ENCODE results near the gene KHDC1.
"Not testable (repeated sequence)": the region's sequence is repeated elsewhere in the genome, so short reads cannot be mapped to it uniquely, and the experiment has no call there.

The KHDC1 gene, protein sequence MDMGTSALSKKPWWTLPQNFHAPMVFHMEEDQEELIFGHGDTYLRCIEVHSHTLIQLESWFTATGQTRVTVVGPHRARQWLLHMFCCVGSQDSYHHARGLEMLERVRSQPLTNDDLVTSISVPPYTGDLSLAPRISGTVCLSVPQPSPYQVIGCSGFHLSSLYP

DNA sequence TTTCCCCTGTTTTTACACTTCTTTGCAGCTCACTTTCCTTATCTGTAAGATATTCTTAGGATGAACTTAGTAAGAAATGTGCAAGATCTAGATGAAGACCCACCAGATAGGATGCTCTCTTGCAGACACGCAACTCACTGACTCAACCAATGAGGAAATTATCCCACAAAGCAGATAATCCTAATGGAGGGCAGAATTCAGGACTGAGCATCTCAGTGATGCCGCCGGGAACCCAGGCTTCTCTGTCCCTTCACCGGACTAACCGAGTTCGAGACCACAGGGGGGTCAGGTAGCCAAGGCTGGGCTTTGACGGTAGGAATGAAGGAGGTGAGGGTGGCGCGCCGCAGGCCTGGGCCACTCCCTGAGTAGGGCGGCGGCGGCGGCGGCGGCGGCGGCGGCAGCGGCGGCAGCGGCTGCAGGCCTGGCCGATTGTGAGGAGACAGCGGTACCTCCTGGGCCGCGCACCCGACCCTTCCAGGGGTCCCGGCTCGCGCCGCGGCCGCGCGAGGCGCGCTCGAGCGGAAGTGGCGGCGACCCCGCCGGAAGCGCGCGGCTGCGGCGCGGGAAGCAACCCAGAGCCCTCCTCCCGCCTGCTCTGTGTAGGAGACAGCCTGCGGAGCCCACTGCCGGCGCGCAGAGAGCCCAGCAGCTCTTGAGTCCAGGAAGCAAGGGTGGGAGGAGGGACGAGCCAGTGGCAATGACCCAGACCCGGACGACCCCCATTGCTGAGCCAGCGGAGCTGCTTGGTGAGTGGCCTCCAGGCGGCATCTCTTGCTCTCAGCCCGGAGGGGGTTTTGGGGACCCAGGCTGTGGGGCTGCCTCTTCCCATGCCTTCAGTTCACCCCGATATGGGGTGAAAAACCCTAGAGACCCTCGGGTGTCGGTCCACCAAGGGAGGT lies at the start of gene KHDC1:
Gene KHDC1 (minus strand): TSS at position 526 of the 899 bp plus-strand sequence. CDS start 20,679 bp downstream, outside the sequence.
- no peaks in the 10 kb centered on the region for H3K36me3 ChIP-seq
- intact Hi-C loops (cut with DNase I; ENCODE audit: low total_unique reads), result no loop called here
- H3K27me3 ChIP-seq, result no peaks in the 10 kb centered on the region
- peaks cover 0 to 14% (median 8%) of the 10 kb centered on the region in 4 donors for H3K4me1 ChIP-seq
- DNase-seq, result peak in 1 of 2 donors; percentile 66
- no peaks in the 10 kb centered on the region for H3K9me3 ChIP-seq
- H3K27ac ChIP-seq, result peak within 1 kb of the TSS; percentile 69
- peak within 1 kb of the TSS; percentile 74 to 77 for H3K4me3 ChIP-seq
- TF ChIP-seq, protein P1, sequence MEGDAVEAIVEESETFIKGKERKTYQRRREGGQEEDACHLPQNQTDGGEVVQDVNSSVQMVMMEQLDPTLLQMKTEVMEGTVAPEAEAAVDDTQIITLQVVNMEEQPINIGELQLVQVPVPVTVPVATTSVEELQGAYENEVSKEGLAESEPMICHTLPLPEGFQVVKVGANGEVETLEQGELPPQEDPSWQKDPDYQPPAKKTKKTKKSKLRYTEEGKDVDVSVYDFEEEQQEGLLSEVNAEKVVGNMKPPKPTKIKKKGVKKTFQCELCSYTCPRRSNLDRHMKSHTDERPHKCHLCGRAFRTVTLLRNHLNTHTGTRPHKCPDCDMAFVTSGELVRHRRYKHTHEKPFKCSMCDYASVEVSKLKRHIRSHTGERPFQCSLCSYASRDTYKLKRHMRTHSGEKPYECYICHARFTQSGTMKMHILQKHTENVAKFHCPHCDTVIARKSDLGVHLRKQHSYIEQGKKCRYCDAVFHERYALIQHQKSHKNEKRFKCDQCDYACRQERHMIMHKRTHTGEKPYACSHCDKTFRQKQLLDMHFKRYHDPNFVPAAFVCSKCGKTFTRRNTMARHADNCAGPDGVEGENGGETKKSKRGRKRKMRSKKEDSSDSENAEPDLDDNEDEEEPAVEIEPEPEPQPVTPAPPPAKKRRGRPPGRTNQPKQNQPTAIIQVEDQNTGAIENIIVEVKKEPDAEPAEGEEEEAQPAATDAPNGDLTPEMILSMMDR (IDR thresholded peaks at IDR 0.05), result no peak

- peaks cover 0 to 12% of the 10 kb centered on the region in 2 donors for H3K27me3 ChIP-seq
- peak overlapping the region; percentile 65 to 66 for H3K27ac ChIP-seq
- peak overlapping the region; percentile 61 to 65 for H3K4me3 ChIP-seq
- H3K9me3 ChIP-seq; H3K36me3 ChIP-seq; DNase-seq; intact Hi-C loops (cut with DNase I; ENCODE audit: low total_unique reads): not testable (repeated sequence)
- peaks cover 0 to 20% (median 7%) of the 10 kb centered on the region in 4 donors for H3K4me1 ChIP-seq
Observed at GRCh38 chr6:73310503-73310845, 47.5 kb upstream of the KHDC1 start.

- Histone ChIP-seq H3K36me3 (no peaks in the 10 kb centered on the region), H3K4me3 (peak overlapping the region; percentile 61 to 65), H3K27ac (peak overlapping the region; percentile 65 to 66), H3K4me1 (peaks cover 0 to 17% (median 6%) of the 10 kb centered on the region in 4 donors), H3K27me3 (peaks cover 0 to 8% of the 10 kb centered on the region in 2 donors), H3K9me3 (no peaks in the 10 kb centered on the region)
- DNase-seq, result peak; percentile 39 to 71
- TF ChIP-seq, protein P1 (IDR thresholded peaks at IDR 0.05), result peak; percentile 5 to 32
- intact Hi-C loops (cut with DNase I; ENCODE audit: low total_unique reads), result no loop called here
Observed at GRCh38 chr6:73309785-73310502, 46.9 kb upstream of the KHDC1 start.

DNA sequence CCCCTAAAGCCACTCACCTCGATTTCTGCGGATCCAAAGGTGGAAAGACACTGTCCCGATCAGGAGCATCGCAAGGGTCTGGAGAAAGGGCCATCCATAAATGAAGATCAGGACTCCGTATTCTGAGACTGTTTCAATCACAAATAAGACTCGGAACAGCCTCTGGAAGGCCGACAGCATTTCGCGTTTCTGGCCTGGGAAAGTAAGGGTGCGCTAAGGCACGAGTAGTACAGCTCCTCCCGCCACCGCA lies 46.5 kb upstream of the KHDC1 start:
- H3K9me3 ChIP-seq, result no peaks in the 10 kb centered on the region
- peaks cover 0 to 3% of the 10 kb centered on the region in 2 donors for H3K27me3 ChIP-seq
- H3K27ac ChIP-seq, result peak overlapping the region; percentile 65 to 66
- DNase-seq, result no peak
- TF ChIP-seq, protein P1 (IDR thresholded peaks at IDR 0.05), result no peak
- H3K36me3 ChIP-seq, result no peaks in the 10 kb centered on the region
- intact Hi-C loops (cut with DNase I; ENCODE audit: low total_unique reads), result no loop called here
- peak overlapping the region; percentile 61 to 65 for H3K4me3 ChIP-seq
- peaks cover 0 to 13% (median 3%) of the 10 kb centered on the region in 4 donors for H3K4me1 ChIP-seq

DNA sequence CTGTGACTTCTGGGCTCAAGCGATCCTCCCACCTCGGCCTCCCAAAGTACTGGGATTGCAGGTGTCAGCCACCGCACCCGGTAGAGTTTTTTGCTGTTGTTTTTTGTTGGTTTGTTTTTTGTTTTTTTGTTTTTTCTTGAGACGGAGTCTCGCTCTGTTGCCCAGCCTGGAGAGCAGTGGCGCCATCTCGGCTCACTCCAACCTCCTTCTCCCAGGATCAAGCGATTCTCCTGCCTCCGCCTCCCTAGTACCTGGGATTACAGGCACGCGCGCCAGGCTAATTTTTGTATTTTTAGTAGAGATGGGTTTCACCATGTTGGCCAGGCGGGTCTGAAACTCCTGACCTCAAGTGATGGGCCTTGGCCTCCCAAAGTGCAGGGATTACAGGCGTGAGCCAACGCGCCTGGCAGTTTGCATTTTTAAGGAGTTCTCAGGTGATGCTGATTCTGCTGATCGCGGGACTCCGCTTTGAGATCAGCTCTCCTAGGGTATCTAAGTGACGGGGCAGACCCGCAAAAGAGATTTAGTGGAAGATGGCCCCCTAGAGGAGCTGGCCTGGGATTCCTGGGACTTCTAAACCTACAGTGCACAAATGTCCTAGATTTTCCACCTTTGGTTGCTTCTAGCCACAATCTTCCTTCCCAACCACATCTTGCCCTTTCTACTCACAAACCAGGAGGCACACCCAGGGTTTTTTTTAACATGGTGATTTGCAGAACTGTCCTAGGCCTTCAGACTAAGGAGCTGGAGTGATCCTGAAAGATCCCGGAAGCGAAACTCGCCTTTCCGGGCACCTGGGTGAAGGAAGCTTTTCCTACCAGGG lies 45.9 kb upstream of the KHDC1 start:
- Histone ChIP-seq H3K27ac (peak overlapping the region in 1 of 2 donors; percentile 66), H3K9me3 (no peaks in the 10 kb centered on the region), H3K4me1 (peaks cover 0 to 12% (median 3%) of the 10 kb centered on the region in 4 donors), H3K4me3 (peak overlapping the region; percentile 61 to 65), H3K27me3 (no peaks in the 10 kb centered on the region), H3K36me3 (no peaks in the 10 kb centered on the region)
- TF ChIP-seq, protein P1 (IDR thresholded peaks at IDR 0.05), result no peak
- no peak for DNase-seq
- intact Hi-C loops (cut with DNase I; ENCODE audit: low total_unique reads), result no loop called here

DNA sequence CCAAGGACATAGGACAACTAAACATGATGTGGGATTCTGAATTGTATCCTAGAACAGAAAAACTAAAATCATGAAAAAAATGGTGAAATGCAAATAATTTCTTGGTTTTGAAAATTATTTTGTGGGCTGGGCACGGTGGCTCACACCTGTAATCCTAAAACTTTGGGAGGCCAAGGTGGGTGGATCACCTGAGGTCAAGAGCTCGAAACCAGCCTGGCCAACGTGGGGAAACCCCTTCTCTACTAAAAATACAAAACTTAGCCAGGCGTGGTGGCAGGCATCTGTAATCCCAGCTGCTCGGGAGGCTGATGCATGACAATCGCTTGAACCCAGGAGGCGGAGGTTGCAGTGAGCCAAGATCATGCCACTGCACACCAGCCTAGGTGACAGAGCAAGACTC lies 40.8 kb upstream of the KHDC1 start:
- H3K4me3 ChIP-seq; H3K27ac ChIP-seq; H3K36me3 ChIP-seq; intact Hi-C loops (cut with DNase I; ENCODE audit: low total_unique reads); H3K4me1 ChIP-seq; H3K9me3 ChIP-seq; DNase-seq; H3K27me3 ChIP-seq: not testable (repeated sequence)
